ENCODE results near the gene GNLY.

The GNLY gene

DNA sequence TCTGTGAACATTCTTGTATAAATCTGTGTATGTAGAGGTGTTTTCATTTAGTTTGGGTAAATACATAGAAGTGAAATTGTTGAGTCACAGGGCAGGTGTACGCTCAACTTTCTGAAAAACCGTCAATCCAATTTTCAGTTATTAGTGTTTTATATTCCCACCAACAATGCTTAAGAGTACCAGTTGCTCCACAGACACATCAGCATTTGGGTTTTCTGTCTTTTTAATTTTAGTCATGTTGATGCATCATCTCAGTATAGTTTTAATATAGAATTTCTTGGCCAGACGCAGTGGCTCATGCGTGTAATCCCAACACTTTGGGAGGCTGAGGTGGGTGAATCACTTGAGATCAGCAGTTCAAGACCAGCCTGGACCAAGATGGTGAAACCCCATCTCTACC lies 3.2 kb upstream of the GNLY start:
- no peak for DNase-seq

DNA sequence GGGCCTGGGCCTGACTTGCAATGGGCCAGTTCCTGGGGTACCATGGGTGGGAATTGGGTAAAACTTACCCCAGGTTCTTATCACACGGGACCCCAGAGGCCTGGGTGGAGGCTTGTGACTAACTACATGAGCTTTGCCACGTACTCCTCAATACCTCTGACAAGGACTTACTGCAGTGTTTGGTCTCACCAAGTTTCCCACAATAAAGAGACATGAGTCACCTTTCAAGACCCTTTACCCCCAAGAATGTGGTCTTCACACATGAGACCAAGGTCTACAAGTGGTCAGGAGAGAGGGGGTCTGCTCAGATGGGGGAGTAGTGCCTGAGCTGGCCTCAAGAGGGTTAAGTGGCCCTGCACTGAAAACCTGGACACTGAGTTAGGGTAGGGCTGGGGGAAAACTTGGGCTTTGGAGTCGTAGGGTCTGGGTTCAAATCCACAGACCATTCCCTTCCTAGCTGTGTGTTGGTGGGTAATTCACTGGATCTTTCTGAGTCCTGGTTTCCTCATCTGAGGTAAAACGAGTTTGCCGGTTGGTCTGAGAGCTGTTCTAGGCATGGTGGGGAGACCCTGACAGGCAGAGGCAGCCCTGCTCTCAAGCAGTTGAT lies 2.0 kb upstream of the GNLY start:
- DNase-seq, result no peak

DNA sequence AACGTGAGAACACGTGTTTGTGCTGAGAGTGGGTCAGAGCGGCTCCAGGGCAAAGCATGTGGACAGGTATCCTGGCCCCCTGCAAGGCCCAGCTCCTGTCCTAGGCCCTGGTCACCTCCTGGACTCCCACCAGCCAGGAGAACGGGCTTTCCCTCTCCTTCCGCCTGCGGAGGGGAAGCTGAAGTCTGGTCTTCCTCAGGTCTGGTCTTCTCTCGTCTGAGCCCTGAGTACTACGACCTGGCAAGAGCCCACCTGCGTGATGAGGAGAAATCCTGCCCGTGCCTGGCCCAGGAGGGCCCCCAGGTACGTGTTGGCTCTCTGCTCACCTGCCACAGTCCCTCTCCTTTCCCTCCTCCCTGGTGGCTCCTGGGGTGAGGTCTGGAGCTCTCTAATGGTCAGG lies 963 bp downstream of the GNLY start:
- DNase-seq, result no peak

GRCh38 chr2:85695691-85696668 lies 1.8 kb downstream of the GNLY start:
- no peak for DNase-seq

GRCh38 chr2:85697096-85697495 lies 2.9 kb downstream of the GNLY start:
- no peak for DNase-seq

- no peak for DNase-seq
These were observed 3.6 kb downstream of the GNLY start for GRCh38 chr2:85697716-85698115.

- no peak for DNase-seq
These were observed 4.2 kb downstream of the GNLY start for GRCh38 chr2:85698184-85698879.

DNA sequence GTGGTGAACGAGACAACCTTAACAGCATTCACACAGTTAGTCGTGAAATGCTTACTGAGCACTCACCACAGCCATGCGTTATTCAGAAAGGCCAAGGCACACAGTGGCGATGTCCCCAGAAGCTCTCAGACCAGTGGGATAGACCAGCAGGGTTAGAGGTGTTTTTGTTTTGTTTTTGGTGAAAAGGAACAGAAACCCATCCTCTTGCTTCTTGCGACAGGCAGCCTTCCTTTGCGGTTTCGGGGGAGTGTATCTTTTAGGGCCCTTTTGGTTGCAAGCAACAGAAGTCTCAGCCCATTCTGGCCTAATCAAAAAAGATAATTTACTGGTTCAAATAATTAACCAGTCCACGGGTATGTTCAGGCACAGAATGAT lies 4.7 kb downstream of the GNLY start:
- no peak for DNase-seq

DNA sequence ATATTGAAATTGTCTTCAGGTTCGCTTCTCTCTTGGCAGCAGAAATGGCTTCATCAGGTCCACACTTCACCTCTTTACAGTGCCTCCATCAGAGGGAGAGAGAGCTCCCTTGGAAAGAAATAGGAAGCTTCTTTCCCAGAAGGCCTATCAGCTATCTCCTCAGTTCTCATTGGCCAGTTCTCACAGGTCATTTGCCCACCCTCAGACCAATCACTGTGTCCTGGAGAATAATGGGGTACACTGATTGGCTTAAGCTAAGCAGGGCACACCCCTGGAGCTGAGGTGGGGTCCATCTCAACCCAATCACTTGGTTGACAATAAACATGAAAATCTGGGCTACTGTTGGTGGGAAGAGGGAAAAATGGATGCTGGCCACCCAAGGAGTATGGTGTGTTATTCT lies 5.2 kb downstream of the GNLY start:
- no peak for DNase-seq

GRCh38 chr2:85702172-85702571 lies 8.0 kb downstream of the GNLY start:
- DNase-seq, result no peak

DNA sequence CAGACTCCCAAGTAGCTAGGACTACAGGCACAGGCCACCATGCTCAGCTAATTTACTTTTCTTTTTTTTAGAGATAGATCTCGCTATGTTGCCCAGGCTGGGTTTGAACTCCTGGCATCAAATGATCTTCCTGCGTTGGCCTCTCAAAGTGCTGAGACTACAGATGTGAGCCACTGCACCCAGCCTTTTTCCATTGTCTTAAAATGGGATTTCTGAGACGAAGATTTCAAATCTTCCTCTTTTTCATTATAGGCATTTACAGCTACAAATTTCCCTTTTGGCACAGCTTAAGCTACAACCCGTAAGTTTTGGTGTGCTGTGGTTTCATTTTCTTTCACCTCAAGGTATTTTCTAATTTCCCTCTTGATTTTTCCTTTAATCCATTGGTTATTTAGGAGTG lies 8.6 kb downstream of the GNLY start:
- DNase-seq, result no peak

DNA sequence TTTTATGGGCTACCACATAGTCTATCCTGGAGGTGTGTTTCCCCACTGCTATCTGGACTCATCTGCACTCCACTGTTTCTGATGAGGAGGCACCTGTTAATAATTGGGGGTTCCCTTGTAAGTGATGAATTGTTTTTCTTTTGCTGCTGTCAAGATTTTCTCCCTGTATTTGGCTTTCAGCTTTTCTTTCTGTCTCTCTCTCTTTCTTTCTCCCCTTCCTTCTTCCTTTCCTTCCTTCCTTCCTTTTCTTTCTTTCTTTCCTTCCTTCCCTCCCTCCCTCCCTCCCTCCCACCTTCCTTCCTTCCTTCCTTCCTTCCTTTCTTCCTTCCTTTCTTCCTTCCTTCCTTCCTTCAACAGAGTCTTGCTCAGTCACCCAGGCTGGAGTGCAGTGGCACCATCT lies 9.2 kb downstream of the GNLY start:
- DNase-seq, result no peak

- no peak for DNase-seq
These were observed 9.9 kb downstream of the GNLY start for GRCh38 chr2:85704038-85704437.

DNA sequence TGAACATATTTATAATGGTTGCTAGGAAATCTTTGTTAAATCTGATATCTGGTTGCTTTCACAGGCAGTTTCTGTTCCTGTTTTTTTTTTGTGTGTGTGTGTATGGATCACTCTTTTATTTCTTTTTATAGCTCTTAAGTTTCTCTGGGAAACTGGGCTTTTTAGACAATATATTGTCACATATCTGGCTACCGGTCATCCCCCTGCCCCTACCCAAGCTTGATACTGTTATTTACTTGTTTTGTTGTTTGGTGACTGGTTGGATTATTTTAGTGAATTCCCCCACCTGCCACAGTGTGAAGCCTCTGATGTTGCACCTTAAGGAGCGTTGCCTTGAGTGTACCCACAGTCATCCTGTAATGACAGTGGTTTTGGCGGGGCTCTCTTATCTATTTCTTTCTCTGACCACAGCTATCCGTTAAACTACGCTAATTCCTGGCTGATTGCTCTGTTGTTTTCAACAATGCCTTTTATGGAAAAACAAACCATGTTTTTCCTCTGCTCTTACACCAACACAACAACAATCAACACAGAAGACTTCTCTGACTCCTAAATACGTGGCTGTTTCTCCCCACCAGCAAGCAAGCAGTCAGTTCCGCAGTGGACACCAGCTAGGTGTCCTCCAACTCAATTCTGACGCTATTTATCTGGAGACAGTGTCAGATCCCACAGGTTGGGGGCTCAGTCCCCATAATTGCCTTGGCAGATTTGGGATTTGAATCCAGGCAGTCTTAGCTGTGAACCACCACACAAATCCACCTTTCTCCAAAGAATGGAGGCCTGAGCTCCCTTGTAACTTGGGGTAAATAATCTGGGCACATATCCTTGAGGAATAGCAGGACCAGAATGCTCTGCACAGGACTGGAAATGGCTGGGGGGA lies 10.9 kb downstream of the GNLY start:
- DNase-seq, result no peak

- DNase-seq, result no peak
These were observed 11.5 kb downstream of the GNLY start for GRCh38 chr2:85705680-85706039.

GRCh38 chr2:85706063-85706462 lies 11.9 kb downstream of the GNLY start:
- no peak for DNase-seq

- DNase-seq, result no peak
These were observed 12.6 kb downstream of the GNLY start for GRCh38 chr2:85706599-85707296.

- peak; percentile 74 for DNase-seq
These were observed 13.1 kb downstream of the GNLY start for GRCh38 chr2:85707304-85707703.

DNA sequence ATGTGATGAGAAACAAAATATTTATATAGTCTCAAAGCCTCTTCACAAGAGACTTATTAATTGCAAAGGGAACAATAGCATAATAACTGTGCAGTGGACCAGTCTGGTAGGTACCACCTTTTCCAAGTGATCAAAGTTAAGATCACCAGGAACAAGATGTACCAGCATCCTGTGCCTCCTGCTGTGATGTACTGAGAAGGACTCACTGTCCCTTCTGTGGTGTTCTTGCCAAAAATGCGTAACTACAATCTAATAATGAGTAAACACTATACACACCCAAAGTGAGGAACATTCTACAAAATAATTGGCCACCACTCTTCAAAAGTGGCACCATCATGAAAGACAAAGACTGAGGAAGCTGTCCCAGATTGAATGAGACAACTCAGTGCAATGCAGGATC lies 14.5 kb downstream of the GNLY start:
- no peak for DNase-seq

DNA sequence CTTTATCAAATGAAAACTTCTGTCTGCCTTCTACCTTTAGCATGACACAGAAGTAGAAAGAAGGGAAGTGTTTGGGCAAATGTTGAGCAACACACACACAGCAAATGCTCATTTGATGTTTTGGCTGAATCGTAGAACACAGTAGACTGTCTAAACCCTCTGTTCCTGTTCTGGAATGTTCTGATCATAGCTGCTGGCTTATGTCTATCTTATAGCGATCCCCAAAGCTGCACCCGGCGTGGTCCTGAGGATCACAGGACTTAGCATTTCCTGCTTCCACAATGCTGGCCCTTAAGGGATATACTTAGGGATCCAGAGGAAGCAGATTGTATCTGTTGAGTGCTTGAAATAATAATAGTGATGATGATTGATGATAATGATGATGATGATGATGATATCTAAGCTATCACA lies 15.2 kb downstream of the GNLY start:
- DNase-seq, result no peak

DNA sequence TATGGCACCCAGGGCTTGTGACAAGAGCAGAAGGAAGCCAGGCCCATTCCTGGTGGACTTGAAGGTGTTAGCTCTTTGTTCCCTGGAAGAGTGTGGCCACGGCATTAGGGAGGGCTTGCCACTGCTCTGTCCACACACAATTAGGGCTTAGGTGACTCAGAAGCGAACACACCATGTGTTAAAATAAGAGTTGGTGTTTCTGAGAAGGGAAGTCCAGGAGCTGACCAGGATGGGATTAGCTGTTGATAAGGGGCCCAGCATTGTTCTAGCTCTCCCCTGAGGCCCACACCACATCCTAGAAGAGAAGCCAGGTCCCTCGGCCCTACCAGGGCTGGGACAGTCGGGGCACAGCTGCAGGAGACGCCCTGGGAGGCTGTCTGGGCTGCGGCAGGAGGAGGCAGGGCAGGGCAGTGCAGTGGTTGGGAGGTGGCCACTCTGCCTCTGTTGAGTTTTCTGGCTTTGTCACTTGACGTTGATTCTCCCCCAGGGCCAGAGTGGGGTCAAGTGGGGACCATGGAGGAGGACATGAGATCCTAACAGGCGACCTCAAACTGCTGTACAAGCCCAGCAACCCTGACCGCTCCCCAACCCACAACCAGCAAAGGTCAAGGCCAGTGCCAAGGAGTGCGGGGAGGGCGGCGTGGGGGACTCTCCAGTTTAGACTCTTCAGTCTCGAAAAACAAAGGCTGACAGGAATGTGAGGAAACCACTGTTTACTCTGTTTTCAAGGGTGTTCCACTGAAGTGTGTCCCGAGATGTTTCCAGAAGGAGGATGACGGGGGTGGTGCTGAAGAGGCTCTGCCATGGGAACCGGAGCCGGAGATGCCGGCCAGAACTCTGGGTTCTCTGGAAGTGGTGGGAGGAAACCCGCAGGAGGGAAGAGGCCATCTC lies 16.8 kb downstream of the GNLY start:
- DNase-seq, result no peak

All from NCI-H345 (cell line).